ENCODE data around the gene FKTN.
"Not testable (repeated sequence)": the region's sequence is repeated elsewhere in the genome, so short reads cannot be mapped to it uniquely, and the experiment has no call there.

The FKTN gene

DNA sequence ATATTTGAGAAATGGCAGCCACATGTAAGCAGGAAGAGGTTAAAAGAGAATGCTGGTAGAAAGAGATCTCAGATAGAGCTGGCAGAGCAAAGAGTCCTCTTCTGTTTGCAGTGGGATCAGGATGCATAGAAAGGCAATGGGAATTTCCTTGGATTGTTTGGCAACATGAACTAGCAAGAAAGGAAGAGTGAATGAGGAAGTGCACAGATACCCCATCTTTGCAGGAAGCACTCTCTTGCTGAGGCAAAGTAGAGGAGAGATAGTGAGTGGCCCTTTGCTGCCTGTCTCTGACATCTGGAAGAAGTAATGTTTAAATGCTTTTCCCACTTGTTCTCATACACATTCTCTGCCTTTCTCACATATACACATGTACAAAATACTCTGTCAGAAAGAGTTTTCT is 14.5 kb downstream of the FKTN start:
- Histone ChIP-seq H3K36me3 (ENCODE audit: control insufficient read depth, insufficient read depth, low read length) (no peaks in the 10 kb centered on the region), H3K27me3 (replicated peaks; ENCODE audit: control insufficient read depth, insufficient read depth, low read length) (no peaks in the 10 kb centered on the region), H3K4me3 (replicated peaks; ENCODE audit: low read depth, low read length) (no peak overlapping the region)
- no peak for DNase-seq (ENCODE audit: extremely low read depth, insufficient read length)
- TF ChIP-seq CTCF (IDR thresholded peaks at IDR 0.05; ENCODE audit: insufficient read depth, low read length, poor library complexity, severe bottlenecking), result no peak

DNA sequence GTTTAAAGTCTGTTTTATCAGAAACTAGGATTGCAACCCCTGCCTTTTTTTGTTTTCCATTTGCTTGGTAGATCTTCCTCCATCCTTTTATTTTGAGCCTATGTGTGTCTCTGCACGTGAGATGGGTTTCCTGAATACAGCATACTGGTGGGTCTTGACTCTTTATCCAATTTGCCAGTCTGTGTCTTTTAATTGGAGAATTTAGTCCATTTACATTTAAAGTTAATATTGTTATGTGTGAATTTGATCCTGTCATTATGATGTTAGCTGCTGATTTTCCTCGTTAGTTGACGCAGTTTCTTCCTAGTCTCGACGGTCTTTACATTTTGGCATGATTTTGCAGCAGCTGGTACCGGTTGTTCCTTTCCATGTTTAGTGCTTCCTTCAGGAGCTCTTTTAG is 22.0 kb downstream of the FKTN start:
- H3K27me3 ChIP-seq (replicated peaks; ENCODE audit: control insufficient read depth, insufficient read depth, low read length); H3K4me3 ChIP-seq (replicated peaks; ENCODE audit: low read depth, low read length); H3K36me3 ChIP-seq (ENCODE audit: control insufficient read depth, insufficient read depth, low read length); DNase-seq (ENCODE audit: extremely low read depth, insufficient read length): not testable (repeated sequence)

DNA sequence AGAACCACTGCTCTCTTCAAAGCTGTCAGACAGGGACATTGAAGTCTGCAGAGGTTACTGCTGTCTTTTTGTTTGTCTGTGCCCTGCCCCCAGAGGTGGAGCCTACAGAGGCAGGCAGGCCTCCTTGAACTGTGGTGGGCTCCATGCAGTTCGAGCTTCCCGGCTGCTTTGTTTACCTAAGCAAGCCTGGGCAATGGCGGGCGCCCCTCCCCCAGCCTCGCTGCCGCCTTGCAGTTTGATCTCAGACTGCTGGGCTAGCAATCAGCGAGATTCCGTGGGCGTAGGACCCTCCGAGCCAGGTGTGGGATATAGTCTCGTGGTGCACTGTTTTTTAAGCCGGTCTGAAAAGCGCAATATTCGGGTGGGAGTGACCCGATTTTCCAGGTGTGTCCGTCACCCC is 23.6 kb downstream of the FKTN start:
- not testable (repeated sequence) for H3K27me3 ChIP-seq (replicated peaks; ENCODE audit: control insufficient read depth, insufficient read depth, low read length); H3K36me3 ChIP-seq (ENCODE audit: control insufficient read depth, insufficient read depth, low read length); H3K4me3 ChIP-seq (replicated peaks; ENCODE audit: low read depth, low read length); DNase-seq (ENCODE audit: extremely low read depth, insufficient read length)

- H3K4me3 ChIP-seq (replicated peaks; ENCODE audit: low read depth, low read length), result no peak overlapping the region
- TF ChIP-seq CTCF (IDR thresholded peaks at IDR 0.05; ENCODE audit: insufficient read depth, low read length, poor library complexity, severe bottlenecking), result no peak
- DNase-seq (ENCODE audit: extremely low read depth, insufficient read length), result no peak
- no peaks in the 10 kb centered on the region for H3K27me3 ChIP-seq (replicated peaks; ENCODE audit: control insufficient read depth, insufficient read depth, low read length)
- H3K36me3 ChIP-seq (ENCODE audit: control insufficient read depth, insufficient read depth, low read length), result peaks cover 7% of the 10 kb centered on the region
These were observed 35.2 kb downstream of the FKTN start for GRCh38 chr9:105593145-105593544.

DNA sequence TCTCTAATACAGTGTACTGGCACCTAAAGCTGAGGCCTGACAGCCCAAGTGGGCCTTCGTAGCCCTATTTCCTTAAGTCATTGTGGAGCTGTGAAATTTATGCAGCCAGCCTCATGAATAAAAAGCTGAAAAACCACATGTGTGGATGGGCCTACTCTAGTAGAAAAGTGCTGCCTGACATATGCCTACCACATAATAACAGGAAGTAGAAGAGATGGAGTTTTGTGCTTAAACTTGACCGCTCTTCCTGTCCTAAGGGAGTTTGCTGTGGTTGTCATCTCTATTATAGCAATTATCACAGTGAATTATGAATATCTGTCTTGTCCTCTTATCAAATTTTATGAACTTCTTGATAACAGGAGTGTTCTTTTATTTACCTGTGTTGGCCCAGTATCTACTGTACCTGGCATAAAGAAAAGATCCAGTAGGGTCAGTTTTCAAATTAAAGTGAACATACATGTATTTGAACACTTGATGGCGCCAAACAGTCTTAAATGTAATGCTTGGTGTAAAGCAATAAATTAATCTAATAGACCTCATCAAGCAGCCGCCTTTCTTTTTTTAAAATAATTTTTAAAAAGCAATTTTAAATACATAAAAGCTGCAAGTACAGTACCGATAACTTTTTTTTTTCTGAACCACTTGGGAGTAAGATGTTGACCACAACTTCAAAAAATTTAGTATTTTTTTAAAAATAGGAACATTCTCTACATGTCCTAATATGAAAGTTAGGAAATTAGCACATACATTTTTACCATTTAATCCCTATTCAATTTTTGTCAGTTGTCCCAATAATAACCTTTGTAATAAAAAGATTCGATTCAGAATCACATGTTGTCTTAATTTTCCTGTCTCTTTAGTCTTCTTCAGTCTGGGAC is 51.0 kb downstream of the FKTN start:
- no peak overlapping the region for H3K4me3 ChIP-seq (replicated peaks; ENCODE audit: low read depth, low read length)
- DNase-seq (ENCODE audit: extremely low read depth, insufficient read length), result no peak
- peak; percentile 51 for TF ChIP-seq CTCF (IDR thresholded peaks at IDR 0.05; ENCODE audit: insufficient read depth, low read length, poor library complexity, severe bottlenecking)

DNA sequence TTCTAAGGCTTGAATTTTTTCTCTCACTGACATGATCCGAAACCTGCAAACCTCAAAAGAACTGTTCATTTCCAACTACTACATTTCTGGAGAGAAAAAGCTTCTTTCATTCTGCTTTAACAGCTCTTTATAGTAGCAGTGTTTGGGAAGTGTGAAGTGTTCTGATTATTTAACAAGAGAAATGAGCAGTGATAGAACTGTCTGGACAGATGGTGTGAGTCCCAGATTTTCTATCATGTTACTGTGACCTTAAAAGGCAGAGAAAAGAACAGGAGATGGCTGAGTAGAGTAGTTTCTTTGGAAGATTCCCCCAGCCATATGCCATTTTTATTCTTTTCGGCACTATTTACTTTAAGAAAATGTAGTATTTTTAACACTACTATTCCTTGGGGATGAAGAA is 63.1 kb downstream of the FKTN start:
- no peak overlapping the region for H3K4me3 ChIP-seq (replicated peaks; ENCODE audit: low read depth, low read length)
- no peaks in the 10 kb centered on the region for H3K36me3 ChIP-seq (ENCODE audit: control insufficient read depth, insufficient read depth, low read length)
- DNase-seq (ENCODE audit: extremely low read depth, insufficient read length), result no peak
- no peak for TF ChIP-seq CTCF (IDR thresholded peaks at IDR 0.05; ENCODE audit: insufficient read depth, low read length, poor library complexity, severe bottlenecking)
- H3K27me3 ChIP-seq (replicated peaks; ENCODE audit: control insufficient read depth, insufficient read depth, low read length), result no peaks in the 10 kb centered on the region

More for the DNA sequence above, 51.0 kb downstream of the FKTN start:
- H3K27me3 ChIP-seq (replicated peaks; ENCODE audit: control insufficient read depth, insufficient read depth, low read length), result no peaks in the 10 kb centered on the region
- no peaks in the 10 kb centered on the region for H3K36me3 ChIP-seq (ENCODE audit: control insufficient read depth, insufficient read depth, low read length)

All from GM06990 (cell line).